Osteoblast (primary cell): ENCODE results near the gene ARFGAP1. TPM values are rescaled to one million over a fixed set of nuclear protein-coding genes. Genes with fewer than 3 reads are reported as not detected.

Source experiments
- DNase-seq: peaks from one replicate; pipeline ENCODE4 v3.0.0; 2011; ENCODE audit warnings: low spot score, mixed read lengths; ENCODE audit not compliant: insufficient read length; ENCODE audit errors: missing footprints
- H2AFZ ChIP-seq: 2 replicates; pipeline ENCODE4 v1.6.0; 2011; ENCODE audit warnings: mild to moderate bottlenecking, low read length
- H3K27ac ChIP-seq: 2 replicates; pipeline ENCODE4 v1.5.1; 2011; ENCODE audit warnings: mild to moderate bottlenecking, low read depth, low read length, moderate library complexity
- H3K27me3 ChIP-seq: 2 replicates; pipeline ENCODE4 v1.6.0; 2012; ENCODE audit warnings: mild to moderate bottlenecking, control low read depth, inconsistent platforms, low read length, moderate library complexity; ENCODE audit not compliant: insufficient read depth
- H3K36me3 ChIP-seq: 2 replicates; pipeline ENCODE4 v1.5.1; 2011; ENCODE audit warnings: mild to moderate bottlenecking, low read length, control low read depth, moderate library complexity; ENCODE audit not compliant: insufficient read depth
- H3K4me1 ChIP-seq: 2 replicates; pipeline ENCODE4 v1.5.1; 2011; ENCODE audit warnings: mild to moderate bottlenecking, low read length, control low read depth, moderate library complexity; ENCODE audit not compliant: insufficient read depth
- H3K4me2 ChIP-seq: 2 replicates; pipeline ENCODE4 v1.6.0; 2011; ENCODE audit warnings: mild to moderate bottlenecking, low read length; ENCODE audit not compliant: insufficient read depth
- H3K4me3 ChIP-seq: fragments of 200-600 bp; sonication (generic); 3 replicates; pipeline ENCODE4 v1.5.1; 2012; ENCODE audit warnings: mild to moderate bottlenecking, low read length, inconsistent platforms; ENCODE audit not compliant: insufficient read depth
- H3K79me2 ChIP-seq: 2 replicates; pipeline ENCODE4 v1.6.0; 2012; ENCODE audit warnings: mild to moderate bottlenecking, low read length, control low read depth, inconsistent platforms; ENCODE audit not compliant: insufficient read depth
- H3K9me3 ChIP-seq: 2 replicates; pipeline ENCODE4 v1.5.1; 2011; ENCODE audit warnings: low read depth, low read length, control low read depth
- H4K20me1 ChIP-seq: 2 replicates; pipeline ENCODE4 v1.6.0; 2012; ENCODE audit warnings: mild to moderate bottlenecking, low read length, control low read depth; ENCODE audit not compliant: insufficient read depth
- total RNA-seq: library from RNA; depleted of rRNA; stranded (reverse); fragments of >200 nt; gene quantifications from 2 replicates; pipeline ENCODE4 v1.2.3, GENCODE V29; 2012
- TF ChIP-seq, protein P1 (sequence below): IDR thresholded peaks from 2 replicates; pipeline ENCODE4 v1.5.1; 2011; ENCODE audit warnings: mild to moderate bottlenecking, low read depth, low read length, moderate library complexity; ENCODE audit errors: extremely low read depth

ARFGAP1 gene
- total RNA-seq, 1 donor = 68.4 TPM

DNA sequence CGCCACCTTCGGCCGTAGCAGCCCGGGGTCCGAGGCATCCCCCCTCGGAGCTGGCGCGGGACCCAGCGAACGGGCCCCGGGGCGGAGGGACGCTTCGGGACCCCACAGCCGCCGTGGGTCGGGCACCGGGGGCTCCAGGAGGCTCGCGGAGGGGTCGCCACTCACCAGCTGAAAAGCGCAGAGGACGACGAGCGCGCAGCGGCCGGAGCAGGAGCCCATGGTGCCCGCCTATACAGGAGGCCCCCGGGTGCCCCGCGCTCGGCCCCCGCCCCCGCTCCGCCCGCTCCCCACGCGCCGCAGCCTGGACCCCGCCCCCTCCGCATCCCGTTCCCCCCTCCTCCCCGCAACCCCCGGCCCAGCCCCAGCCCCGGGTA, 18.4 kb upstream of the ARFGAP1 start, which contains the start of gene NKAIN4:
NKAIN4 (minus strand) TSS at position 232 of the 374 bp plus-strand sequence; CDS start at position 219, 13 bp downstream.
- H2AFZ ChIP-seq = no peak within 1 kb of the TSS

DNA sequence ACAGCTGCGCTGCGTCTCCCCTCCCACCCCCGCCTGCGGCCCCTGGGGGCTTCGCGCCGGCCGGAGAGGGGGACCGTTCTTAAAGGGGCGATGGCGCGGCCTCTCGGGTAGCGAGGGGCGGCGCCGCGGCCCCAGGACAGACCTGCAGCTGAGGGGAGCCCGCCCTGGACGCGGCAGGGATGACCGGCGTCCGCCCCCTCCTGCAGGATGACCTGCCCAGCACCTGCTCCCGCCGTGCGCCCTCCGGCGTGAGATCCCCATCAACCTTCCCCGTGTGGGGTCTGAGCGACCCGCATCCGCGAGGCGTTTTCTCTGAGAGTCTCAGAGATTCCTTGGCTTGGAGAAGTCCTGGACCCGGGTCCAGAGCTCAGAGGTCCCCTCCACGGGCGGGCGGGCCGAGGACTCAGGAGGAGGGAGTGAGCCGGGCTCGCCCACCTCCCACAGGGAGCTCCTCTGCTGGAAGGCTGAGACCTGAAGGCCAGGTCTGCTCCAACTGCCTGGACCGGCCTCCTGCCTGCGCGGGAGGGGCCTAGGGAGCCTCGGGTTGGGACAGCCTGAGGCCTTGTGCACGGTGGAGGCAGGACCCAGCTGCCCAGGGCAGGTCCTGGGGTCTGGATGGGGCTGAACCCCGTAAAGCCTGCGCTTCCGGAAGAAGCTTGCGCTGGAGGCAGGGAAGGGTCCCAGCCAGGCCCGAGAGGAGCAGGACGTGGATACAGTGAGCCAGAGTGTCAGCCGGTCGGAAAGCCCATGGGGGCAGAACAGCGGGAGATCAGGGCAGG, 17.8 kb upstream of the ARFGAP1 start:
- DNase-seq = no peak
- H3K27ac ChIP-seq = no peak overlapping the region
- no peaks in the 10 kb centered on the region for H4K20me1 ChIP-seq
- H3K27me3 ChIP-seq = peaks cover 53% of the 10 kb centered on the region
- H3K4me3 ChIP-seq = no peak overlapping the region
- TF ChIP-seq, protein P1, sequence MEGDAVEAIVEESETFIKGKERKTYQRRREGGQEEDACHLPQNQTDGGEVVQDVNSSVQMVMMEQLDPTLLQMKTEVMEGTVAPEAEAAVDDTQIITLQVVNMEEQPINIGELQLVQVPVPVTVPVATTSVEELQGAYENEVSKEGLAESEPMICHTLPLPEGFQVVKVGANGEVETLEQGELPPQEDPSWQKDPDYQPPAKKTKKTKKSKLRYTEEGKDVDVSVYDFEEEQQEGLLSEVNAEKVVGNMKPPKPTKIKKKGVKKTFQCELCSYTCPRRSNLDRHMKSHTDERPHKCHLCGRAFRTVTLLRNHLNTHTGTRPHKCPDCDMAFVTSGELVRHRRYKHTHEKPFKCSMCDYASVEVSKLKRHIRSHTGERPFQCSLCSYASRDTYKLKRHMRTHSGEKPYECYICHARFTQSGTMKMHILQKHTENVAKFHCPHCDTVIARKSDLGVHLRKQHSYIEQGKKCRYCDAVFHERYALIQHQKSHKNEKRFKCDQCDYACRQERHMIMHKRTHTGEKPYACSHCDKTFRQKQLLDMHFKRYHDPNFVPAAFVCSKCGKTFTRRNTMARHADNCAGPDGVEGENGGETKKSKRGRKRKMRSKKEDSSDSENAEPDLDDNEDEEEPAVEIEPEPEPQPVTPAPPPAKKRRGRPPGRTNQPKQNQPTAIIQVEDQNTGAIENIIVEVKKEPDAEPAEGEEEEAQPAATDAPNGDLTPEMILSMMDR = no peak
- H3K4me1 ChIP-seq = no peaks in the 10 kb centered on the region
- H2AFZ ChIP-seq = no peak overlapping the region
- no peak overlapping the region for H3K4me2 ChIP-seq
- no peaks in the 10 kb centered on the region for H3K36me3 ChIP-seq
- no peaks in the 10 kb centered on the region for H3K9me3 ChIP-seq
- no peaks in the 10 kb centered on the region for H3K79me2 ChIP-seq

More for the DNA sequence above, 18.4 kb upstream of the ARFGAP1 start, which contains the start of gene NKAIN4:
- Histone ChIP-seq H3K4me2 (no peak within 1 kb of the TSS), H3K4me3 (no peak within 1 kb of the TSS), H3K4me1 (no peaks in the 10 kb centered on the region), H3K27ac (no peak within 1 kb of the TSS), H3K9me3 (no peaks in the 10 kb centered on the region), H3K27me3 (peaks cover 51% of the 10 kb centered on the region), H3K36me3 (no peaks in the 10 kb centered on the region), H4K20me1 (no peaks in the 10 kb centered on the region), H3K79me2 (no peaks in the 10 kb centered on the region)
- DNase-seq = no peak
- TF ChIP-seq, protein P1 = no peak

DNA sequence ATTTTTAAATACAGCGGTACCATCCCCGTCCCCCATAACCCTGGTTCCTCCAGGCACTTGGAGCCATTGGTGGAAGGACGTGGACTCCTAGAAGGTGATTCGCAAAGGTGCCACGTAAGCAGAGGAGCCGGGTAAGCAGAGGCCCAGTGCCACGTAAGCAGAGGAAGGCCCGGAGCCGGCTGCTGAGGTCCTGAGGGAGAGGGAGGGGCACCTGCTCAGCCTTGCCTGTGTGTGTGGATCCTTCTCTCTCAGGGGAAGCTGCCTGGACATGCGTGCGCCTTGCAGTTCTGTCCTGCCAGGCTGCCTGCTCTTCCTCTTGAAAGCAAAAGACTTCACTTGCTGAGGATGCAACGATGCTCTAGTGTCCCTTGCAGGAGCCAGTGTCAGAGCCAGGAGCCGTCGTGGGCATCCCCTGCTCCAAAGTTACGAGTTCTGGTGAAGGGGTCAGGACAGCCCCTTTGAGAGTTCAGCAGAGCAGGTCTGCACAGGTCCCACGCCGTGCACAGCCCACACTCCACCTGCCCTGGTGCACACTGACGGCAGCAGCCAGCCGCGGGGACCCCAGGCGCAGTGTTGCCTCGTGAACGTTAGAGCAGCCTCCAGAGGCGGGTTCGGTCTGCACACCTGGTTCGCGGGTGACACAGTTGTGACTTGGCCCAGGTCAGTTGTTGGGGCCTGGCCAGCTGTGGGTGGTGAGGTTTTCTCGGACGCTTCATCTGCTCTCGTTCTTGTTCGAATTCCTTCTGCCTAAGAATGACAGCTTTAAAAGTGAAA, 16.5 kb upstream of the ARFGAP1 start:
- no peak overlapping the region for H3K27ac ChIP-seq
- H3K27me3 ChIP-seq = peaks cover 65% of the 10 kb centered on the region

More for the DNA sequence above, 16.5 kb upstream of the ARFGAP1 start:
- H3K4me2 ChIP-seq = no peak overlapping the region
- no peaks in the 10 kb centered on the region for H3K36me3 ChIP-seq
- H3K9me3 ChIP-seq = no peaks in the 10 kb centered on the region
- no peaks in the 10 kb centered on the region for H3K79me2 ChIP-seq
- TF ChIP-seq, protein P1 = no peak
- H4K20me1 ChIP-seq = no peaks in the 10 kb centered on the region
- H3K4me1 ChIP-seq = no peaks in the 10 kb centered on the region
- no peak overlapping the region for H3K4me3 ChIP-seq
- H2AFZ ChIP-seq = no peak overlapping the region
- no peak for DNase-seq
